DMS79 (cell line): ENCODE data around the gene ITGB3BP.
"Not testable (repeated sequence)": the region's sequence is repeated elsewhere in the genome, so short reads cannot be mapped to it uniquely, and the experiment has no call there.

Experiments used
- DNase-seq: peaks from one replicate; lab custom pipeline; 2025; lab: John Stamatoyannopoulos, UW

Gene ITGB3BP, protein sequence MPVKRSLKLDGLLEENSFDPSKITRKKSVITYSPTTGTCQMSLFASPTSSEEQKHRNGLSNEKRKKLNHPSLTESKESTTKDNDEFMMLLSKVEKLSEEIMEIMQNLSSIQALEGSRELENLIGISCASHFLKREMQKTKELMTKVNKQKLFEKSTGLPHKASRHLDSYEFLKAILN

DNA sequence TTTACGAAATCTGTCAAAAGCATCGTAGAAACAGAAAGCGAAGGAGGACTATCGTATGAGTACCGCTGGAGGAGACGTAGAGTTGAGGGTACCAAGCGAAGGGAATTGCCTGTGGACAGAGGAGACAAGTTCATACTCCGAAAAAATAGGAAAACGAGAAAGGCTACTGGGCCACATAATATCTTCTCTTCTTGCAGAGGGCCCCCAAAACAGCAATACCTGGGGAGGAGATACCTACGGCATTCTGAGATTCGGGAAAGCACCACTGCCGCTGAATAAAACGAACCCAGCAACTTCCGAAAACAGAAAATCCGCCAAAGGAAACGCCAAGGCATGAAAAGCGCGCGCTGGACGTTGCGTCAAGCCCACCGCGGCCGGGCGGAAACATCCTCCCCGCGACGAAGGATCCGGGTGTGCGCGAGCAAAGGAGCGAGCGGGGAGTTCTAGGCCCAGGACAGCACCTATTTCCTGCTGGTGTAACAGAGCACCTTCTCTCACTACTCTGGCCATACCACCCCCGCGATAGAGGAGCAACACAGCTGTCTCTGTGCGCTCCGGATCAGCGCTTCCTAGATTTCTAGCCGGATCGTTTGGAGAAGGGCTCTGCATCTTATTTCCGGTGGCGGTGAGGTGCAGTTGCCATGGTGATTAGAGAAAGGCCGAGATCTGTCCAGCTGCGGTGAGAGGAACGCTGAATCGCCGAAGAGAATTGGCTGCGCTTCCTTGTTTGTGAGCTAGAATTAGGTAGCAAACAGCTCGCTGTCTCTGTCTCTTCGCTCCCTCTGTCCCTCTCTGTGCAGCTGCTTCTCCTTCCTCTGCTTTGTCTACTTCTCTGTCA, at the start of gene ITGB3BP, which contains the start of gene EFCAB7:
ITGB3BP (minus strand) TSS at position 335 of the 838 bp plus-strand sequence; CDS start at position 243, 92 bp downstream.
EFCAB7 (plus strand) TSS at position 635 of the 838 bp plus-strand sequence. CDS start 2,048 bp downstream, outside the sequence.
- peak; percentile 94 for DNase-seq

DNA sequence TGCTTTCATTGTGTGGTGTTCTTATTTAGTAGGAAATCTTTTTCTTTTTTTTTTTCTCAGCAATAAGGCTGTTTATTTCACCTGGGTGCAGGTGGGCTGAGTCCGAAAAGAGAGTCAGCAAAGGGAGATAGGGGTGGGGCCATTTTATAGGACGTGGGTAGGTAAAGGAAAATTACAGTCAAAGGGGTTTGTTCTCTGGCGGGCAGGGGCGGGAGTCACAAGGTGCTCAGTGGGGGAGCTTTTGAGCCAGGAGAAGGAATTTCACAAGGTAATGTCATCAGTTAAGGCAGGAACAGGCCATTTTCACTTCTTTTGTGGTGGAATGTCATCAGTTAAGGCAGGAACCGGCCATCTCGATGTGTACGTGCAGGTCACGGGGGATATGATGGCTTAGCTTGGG, 49.7 kb upstream of the ITGB3BP start:
- DNase-seq: not testable (repeated sequence)

DNA sequence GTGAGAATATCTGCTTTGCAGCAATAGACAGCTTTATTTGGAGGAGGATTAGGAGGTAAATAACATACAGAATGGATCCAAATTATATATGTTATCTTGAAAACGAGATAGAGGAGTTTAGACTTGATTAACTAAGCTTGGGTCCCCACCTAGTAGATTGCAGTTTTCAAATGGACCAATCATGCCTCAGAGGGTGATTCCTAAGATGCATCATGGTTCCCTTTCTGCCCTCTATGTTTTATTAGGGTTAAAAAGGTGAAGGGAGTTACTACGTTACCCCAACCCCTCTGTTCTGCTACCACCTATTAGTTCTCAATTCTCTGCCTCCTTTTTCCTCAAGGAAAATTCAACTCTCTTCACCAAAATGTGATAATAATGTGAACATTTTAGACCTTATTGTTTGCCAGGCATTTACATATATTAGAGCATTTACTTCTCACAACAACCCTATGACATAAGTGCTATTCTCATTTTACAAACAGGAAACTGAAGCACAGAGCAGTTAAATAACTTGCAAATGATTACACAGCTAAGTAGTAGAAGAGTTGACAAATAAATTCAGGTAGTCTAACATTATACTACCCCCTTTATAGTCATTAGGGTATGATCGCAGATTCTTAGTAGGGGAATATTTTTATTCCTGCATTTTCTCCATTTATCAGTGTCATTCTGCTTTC, 46.8 kb upstream of the ITGB3BP start:
- DNase-seq: no peak

DNA sequence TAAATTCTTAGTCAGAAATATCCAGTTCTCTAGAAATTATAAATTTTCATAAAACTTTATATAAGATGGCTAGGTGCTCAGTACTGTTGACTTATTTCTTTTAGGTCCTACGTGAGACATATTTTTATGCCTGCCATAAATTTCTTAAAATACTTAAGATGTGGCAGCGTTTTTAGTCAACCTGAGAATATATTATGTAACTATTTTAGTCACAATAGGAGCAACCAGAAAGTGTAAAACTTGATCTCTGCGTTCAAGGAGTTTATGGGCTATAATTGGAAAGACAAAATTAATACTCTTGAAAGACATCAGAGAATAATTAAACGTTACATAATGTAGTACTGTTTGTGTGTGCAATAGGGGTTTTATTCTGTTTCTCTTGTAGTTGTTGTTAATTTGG, 46.0 kb upstream of the ITGB3BP start:
- no peak for DNase-seq

DNA sequence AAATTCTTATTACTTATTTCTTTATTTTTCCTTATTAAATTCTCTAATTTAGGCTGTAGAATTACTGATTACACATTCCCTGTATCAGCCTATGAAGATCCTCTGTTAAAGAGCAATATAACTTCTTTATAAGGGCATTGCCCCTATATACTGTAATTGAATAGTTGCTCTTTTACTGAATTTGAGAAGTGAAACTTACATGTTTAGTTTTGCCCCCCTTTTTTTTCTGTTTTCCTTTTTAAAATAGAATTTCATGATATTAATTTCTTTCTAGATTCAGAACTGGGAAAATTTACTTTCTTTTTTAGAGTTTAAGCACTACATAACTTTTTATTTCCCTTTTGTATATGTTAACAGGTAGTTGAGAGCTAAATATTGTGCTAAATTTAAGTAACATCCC, 40.7 kb upstream of the ITGB3BP start:
- no peak for DNase-seq

DNA sequence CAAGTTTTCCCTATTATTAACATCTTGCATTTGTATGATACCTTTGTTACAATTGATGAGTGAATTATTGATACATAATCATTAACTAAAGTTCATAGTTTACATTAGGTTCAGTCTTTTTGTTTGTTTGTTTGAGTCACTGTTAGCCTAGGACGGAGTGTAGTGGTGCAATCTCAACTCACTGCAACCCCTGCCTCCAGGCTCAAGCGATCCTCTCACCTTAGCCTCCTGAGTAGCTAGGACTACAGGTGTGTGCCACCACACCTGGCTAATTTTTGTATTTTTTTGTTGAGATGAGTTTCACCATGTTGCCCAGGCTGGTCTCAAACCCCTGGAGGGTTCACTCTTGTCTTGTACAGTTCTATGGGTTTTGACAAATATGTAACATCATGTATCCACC, 36.3 kb upstream of the ITGB3BP start:
- DNase-seq: no peak

DNA sequence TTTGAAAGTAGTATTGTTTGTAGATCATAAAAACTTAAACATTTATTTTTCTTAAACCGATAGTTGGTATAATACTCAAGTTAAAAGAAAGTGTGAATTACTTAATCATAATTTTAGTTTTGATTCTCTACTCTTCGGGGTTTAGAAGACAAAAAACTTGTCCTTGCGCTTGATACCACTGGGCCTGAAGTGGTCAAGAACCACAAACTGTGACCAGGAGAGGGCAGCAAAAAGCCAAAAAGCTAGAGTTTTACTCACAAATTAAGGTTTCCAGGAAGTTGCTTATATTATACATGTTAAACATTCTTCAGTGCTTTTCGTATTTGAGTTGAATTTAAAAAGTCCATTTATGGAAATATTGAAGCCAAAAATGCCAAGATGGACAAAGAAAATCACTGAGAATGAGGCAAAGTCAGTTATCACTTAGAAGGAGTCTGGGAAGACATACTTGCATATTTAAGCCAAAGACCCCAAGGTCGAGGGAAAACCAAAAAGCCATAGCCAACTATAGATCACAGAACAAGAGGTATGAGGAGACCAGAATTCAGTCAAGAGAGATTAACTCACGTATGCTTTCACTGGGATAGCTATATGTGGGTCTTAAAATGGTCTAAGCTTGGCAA, 34.5 kb upstream of the ITGB3BP start:
- no peak for DNase-seq

DNA sequence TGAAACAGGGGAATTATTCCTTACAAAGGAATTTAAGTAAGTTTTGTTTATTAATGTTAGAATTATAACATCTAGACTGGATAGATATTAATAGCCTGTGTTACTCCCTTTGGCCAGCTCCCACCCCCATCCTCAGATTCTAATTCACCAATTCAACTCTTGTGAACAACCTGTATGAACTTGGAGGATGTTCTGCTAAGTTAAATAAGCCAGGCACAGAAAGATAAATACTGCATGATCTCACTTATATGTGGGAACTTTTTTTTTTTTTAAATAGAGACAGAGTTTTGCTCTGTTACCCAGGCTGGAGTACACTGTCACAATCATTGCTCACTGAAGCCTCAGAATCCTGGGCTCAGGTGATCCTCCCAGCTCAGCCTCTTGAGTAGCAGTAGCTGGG, 32.5 kb upstream of the ITGB3BP start:
- DNase-seq: no peak

DNA sequence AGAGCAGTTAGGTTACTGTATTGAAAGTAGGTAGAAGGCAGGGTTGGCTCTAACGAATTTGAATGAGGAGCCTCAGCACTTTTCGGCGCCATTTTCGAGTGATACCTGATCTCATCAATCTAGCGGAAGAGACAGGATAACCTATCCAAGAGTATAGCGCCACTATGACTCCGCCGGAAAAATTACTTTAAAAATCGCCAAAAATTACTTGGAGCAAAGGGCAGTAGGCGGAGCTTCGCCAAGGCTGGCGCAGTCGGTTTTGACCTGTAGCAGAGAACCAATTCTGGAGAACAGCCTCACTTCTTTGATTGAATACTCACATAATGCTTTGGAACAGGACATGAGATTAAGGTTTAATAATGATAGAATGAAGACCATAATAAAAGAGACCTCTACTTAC, 25.9 kb upstream of the ITGB3BP start:
- DNase-seq: no peak

DNA sequence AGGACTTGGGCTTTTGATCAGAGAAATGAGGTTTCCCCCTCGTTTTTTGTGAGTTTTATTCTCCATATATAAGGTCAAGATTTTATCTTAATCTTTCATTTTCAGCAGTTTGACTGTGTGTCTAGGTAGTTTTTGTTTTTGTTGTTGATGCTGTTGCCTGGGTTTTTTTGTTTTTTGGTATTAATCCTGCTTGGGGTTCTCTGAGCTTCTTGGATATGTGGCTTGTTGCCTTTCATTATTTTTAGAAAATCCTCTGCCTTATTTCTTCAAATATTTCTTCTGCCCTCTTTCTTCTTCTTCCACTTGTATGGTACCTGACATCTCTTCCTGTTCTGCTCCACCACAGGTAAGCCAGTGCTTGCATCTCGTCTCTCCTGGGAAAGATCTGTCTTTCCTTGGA, 25.3 kb upstream of the ITGB3BP start:
- no peak for DNase-seq

DNA sequence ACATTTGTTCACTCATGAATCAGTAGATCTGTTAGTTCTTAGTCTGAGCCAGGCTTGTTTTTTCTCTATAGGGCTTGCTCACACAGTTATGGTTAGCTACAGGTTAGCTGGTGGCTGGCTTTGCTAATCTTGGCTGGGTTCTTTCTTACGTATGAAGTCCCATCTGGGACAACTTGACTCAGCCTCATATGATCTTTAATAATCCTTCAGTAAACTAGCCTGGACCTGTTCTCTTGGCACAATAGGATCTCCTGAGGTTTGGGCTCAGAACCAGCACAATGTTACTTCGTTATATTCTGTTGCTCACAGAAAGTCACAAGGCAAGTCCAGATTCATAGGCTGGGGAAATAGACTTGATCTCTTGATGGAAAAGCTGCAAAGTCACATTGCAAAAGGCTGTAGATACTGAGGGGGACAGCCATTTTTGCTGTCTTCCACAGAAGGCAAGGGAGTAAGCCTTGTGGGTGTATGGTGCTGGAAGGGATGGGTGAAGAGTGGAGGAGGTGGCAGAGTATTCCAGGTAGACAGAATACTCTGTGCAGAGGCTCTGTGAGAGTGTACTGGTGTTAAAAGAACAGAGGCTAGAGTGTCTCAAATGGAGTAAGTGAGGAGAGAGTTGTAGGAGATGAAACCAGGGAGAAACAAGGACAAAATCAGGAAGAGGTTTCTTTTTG, 24.7 kb upstream of the ITGB3BP start:
- DNase-seq: no peak

DNA sequence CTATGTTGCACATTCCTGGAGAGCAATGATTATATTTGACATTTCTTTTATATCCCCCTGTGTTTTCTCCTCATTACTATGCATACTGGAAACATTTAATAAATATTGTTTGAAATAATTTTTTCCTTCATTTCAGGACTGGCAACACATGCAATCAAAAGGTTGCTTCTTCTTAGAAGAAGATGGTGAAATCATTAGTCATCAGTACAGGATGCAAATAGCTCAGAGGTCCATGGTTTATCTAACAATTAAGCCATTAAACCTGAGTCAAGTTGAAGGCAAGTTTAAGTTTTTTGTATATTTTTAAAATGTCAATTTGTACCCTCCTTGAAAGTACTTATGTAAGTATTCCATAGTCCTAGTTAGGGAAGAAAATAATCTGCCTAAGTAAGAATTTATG, 22.8 kb upstream of the ITGB3BP start:
- DNase-seq: no peak

DNA sequence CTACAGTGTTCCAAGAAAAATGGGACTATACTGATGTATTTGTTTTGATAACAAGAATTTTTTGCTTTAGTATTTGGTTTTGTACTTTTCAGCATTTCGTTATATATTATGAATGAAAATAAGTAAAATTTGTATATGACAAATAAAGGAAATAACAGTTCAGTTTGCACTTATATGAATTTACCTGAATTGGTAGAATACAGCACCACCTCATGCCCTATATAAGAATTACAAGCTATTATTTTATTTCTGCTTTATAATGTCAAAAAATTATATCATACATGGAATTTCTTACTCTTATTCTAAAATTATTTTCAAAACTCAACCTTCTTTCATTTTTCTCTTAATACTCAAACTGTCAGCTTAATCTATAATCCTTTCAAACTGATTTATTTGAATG, 14.9 kb upstream of the ITGB3BP start:
- DNase-seq: no peak

DNA sequence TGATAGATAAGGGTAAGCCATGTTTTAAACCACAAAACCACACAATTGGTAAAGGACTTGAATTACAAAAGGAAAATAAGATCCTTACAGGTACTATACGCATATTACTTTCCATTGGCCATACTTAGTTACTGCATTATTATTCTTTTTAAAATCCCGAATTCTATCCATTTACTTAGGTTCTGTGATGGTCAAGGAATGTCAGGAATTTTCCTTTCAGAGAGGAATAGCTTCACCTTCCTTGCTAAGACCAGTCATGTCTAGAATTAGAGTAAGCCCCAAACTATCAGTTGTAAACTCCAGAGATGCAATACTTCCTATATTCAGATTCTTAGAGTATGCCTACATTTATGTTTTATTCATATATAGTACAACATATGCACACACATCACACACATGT, 14.0 kb upstream of the ITGB3BP start:
- no peak for DNase-seq

DNA sequence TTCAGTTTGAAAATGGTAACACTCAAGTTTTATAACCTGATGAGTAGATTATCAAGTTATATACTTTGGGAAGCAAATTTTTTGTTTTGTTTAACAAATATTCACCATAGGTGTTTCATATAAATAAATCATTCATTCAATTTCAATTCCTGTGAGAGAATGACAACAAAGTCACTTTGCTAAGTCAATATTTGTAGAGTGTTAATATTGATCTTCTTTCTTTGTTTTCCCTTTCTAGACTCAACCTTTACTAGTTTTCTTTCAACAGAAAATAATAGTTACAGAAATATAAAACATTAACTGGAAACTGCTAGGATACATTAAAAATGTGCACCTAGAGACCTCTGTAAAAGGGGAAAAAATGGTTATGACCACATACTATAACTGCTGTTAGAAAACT, 11.4 kb upstream of the ITGB3BP start:
- no peak for DNase-seq

DNA sequence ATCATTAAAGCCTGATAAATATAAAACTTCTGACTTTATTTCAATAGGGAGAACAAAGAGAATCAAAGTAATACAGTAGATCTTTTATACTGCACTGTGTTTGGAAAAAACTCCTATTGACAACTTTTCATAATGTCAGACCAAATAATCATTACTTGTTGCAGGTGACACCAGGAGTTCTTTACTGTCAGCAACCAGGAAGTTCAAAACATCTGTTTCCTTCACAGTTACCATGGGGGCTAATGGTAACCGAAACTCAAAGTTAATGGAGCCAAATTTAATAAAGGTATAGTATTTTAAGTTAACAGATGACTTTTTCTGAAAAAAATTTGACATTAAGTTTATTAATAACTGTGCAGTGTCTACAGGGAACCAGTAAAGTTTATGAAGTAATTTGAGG, 10.9 kb upstream of the ITGB3BP start:
- no peak for DNase-seq

DNA sequence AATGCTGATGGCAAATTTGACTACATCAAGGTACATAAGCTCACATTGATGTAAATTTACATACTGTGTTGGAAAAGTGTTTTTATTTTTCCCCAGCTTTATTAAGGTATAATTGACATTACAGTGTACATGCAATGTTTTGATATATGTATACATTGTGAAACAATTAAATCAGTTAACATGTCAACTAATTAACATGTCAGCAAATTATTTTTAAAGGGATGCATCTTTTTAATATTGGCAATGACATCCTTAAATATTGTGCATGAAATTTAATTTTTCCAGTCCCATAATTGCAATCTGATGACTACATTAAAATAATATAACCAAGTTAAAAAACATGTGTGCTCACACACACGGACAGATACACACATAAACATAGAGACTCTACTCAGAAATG, 9.7 kb upstream of the ITGB3BP start:
- DNase-seq: no peak

DNA sequence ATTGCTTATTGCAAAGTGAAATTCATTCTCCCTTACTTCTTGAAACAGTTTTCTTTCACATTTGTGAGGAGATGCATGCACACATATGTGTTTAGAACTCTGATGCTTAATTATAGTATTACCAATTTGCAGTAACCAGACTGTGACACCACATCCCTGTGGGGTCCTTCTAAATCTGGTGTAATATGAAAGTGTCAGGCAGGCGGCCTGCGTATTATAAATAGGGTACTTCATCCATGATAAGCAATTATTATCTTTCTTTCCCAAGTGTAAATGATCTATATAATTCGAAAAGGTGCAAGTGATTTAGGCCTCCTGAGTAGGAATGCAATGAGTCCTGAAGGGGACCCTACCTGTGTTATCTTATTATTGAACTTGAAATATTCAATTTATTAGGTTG, 1.2 kb upstream of the ITGB3BP start:
- DNase-seq: no peak

DNA sequence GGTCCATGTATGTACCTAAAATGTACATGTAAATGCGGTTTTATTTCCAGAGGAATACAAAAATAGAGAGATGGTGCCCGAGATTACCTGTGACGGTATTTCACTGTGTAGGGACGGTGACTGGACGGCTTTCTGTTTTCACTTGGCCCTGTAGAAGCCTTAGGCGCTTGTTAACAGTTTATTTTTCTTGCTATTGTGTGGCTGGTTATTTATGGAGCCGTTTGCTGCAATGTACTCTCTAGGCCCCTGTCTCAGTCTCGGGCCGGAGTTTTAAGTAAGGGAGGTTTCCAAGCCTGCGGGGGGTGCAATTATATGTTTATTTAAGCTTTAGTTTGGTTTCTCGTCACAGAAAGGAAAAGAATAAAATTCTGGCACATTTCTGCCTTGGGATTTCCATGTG, 713 bp upstream of the ITGB3BP start:
- peak; percentile 59 for DNase-seq

DNA sequence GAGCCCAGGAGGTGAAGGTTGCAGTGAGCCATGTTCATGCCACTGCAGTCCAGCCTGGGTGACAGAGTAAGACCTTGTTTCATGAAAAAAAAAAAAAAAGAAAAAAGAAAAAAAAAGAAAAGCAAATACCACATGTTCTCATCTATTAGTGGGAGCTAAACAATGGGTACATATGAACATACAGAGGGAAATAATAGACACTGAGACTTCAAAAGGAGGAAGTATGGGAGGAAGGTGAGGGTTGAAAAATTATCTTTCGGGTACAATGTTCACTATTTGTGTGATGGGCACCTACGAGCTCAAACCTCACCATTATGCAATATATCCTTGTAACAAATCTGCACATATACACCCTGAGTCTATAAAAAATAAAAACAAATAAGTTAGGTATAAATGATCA, 6.4 kb downstream of the ITGB3BP start:
- no peak for DNase-seq

DNA sequence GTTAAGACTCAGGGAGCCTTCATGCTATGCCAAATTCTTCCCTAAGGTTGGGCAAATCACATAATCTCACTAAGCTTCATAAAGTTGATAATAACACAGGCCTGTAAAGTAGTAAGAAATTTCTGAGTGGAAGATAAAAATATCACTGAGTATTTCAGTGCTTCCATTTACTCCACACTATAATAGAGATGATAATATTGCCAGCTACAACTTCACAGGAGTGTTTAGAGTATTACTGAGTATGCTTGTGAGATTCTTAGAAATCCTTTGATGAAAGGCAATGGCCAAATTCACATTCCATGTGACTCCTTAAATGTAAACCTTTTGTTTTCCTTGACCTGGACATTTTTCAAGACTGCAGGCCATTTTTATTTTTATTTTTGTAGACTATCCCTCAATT, 10.4 kb downstream of the ITGB3BP start:
- DNase-seq: no peak

DNA sequence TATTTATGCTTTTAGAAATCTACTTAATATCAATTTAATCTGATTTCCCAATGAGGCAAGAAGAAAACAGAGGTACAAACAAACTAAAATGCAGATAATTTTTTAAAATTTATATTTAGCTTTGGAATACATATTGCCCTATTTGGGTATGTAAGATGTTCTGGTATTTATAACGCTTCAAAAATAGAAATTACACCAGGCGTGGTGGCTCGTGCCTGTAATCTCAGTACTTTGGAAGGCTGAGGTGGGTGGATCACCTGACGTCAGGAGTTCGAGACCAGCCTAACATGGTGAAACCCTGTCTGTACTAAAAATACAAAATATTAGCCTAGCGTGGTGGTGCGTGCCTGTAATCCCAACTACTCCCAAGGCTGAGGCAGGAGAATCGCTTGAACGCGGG, 13.3 kb downstream of the ITGB3BP start:
- no peak for DNase-seq
